GM18507 (cell line): ENCODE results near the gene NUDT4B.
"Not testable (repeated sequence)": the region's sequence is repeated elsewhere in the genome, so short reads cannot be mapped to it uniquely, and the experiment has no call there.

Experiments
- DNase-seq: peaks from one replicate; pipeline ENCODE4 v3.0.0; 2011; ENCODE audit warnings: low read depth; ENCODE audit not compliant: insufficient read length; ENCODE audit errors: extremely low spot score
- FAIRE-seq: peaks from 2 replicates; lab custom pipeline; 2011; peaks lifted over from hg19 to GRCh38; lab: Jason Lieb, UNC

Gene NUDT4B

DNA sequence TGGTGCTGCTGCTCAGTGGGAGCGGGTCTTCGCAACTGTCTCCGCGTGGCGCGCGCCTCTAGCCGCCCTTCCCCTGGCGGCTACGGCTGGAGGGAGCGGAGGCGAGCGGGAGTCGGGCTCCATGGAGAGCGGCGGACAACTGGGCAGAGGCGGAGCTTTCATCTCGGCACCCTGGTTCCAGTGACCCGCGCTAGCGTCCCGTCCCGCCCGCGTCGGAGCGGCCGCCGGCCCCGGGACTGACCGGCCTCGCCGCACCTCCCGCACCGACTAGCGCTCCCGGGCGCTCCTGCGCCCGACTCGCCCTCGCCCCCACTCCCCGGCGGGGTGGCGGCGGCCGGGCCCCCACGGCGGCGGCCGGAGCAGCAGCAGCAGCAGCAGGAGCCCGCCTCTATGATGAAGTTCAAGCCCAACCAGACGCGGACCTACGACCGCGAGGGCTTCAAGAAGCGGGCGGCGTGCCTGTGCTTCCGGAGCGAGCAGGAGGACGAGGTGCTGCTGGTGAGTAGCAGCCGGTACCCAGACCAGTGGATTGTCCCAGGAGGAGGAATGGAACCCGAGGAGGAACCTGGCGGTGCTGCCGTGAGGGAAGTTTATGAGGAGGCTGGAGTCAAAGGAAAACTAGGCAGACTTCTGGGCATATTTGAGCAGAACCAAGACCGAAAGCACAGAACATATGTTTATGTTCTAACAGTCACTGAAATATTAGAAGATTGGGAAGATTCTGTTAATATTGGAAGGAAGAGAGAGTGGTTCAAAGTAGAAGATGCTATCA lies at the start of gene NUDT4B:
TSS of gene NUDT4B (plus strand) at position 212 of the 772 bp plus-strand sequence. CDS start at position 391, 179 bp downstream.
- not testable (repeated sequence) for DNase-seq
- peak; percentile 26 for FAIRE-seq

DNA sequence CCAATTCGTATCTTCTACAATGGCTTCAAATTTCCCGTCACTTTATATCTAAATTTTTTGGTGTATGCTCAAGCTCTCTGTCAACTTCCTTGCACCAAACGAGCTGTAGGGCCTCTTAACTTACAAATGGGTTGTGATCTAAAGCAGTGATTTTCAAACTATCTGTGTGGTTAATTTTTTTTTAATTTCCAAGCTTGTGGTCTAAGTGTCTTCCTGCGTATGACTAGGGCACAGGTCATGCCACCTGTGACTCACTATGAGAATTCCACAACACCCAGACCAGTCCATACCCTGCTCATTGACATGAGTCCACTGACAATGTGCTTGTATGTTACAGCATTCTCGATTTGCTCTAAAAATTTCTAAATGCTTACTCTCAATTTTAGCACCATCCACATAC lies 49.2 kb upstream of the NUDT4B start:
- not testable (repeated sequence) for DNase-seq, FAIRE-seq

DNA sequence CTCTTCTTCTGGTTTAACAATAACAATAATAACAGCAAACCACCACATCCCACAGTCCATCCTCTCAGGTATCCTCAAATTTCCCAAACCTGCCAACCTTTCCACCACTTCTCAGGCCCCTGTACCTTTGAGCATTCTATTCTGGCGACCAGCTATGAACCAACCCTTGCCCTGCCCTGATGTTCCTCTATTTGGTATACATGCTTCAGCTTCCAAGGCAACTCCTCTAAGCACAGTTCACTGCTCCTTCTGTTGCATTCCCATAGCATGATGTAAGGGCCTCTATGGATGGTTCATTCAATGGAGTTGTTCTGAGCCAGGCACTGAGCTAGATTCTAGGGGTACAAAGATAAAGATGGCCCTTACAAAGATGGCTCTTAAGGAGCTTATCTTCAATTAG lies 46.3 kb upstream of the NUDT4B start:
- not testable (repeated sequence) for DNase-seq, FAIRE-seq

DNA sequence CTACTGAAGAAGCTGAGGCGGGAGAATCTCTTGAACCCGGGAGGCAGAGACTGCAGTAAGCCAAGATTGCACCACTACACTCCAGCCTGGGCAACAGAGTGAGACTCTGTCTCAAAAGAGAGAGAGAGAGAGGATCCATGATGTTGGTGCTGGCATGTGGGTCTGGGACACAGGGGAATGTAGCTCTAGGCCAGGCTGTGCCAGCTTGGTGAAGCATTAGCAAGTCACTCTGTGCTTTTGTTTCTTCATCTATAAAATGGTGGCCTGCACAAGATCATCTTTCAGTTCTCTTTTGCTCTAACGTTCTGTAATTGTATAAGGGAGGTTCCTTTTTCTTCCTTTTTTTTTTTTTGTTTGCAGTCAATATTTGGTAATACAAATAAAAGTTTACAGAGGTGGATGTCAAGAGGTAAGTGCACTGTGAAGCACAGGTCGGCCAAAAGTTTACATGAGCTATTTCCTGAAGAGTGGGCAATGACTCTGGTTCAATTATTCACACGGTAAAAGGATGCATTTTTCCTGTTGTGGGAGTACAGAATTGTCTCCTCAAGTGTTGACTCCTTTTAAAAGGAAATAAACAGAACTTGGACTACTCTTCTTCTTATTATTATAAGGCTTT lies 44.5 kb upstream of the NUDT4B start:
- not testable (repeated sequence) for FAIRE-seq, DNase-seq

DNA sequence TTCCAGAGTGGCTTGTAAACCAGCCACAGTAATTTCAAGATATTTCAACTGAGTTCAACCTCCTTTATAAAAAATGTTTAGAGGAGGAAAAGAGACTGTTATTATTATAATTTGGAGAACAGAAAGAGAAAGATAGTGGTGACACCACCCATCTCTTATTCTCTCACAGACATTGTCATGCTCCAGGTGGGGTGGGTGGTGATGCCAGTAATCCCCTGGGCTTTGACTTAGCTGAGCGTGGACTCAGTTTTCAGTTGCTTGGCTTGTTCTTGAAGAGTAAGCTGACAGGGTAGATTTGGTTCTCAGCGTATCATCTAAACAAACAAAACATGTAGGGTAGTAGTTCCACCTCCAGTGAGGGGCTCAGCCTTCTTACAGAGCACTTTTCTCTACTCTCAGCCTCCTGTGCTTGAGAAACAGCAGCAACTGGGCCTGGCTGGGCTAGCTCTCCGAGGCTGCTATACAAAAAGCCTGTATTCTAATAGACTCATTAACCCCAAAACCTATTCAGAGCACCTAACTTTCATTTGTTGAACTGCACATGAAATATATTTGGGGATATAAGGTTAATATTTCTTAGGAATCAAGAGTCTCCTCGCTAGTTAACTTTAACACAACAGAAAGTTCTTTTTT lies 43.1 kb upstream of the NUDT4B start:
- FAIRE-seq, DNase-seq: not testable (repeated sequence)

DNA sequence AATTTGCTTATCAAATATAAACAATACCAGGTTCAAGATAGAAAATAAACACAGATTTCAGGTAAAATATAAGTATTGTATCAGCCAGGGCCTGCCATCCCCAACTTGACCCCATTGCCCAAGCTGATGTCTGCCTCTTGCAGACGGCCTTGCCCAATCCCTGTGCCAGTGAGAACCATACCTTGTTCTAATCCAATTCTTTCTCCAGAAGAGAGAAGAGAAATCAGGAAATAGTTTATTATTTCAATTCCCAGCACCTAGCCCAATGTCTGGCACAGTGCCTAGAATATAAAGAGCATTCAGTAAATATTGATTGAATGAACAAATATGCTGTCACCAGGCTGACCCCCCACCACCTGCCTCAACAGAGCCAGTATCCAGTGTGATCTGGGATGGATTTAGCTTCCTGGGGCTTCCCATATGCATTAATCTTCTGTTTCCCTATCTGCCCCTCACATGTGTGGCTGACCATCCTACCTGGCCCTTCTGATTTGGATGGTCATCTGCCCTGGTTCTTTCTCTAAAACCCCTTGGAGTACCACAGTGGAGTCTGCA lies 39.7 kb upstream of the NUDT4B start:
- FAIRE-seq, DNase-seq: not testable (repeated sequence)

DNA sequence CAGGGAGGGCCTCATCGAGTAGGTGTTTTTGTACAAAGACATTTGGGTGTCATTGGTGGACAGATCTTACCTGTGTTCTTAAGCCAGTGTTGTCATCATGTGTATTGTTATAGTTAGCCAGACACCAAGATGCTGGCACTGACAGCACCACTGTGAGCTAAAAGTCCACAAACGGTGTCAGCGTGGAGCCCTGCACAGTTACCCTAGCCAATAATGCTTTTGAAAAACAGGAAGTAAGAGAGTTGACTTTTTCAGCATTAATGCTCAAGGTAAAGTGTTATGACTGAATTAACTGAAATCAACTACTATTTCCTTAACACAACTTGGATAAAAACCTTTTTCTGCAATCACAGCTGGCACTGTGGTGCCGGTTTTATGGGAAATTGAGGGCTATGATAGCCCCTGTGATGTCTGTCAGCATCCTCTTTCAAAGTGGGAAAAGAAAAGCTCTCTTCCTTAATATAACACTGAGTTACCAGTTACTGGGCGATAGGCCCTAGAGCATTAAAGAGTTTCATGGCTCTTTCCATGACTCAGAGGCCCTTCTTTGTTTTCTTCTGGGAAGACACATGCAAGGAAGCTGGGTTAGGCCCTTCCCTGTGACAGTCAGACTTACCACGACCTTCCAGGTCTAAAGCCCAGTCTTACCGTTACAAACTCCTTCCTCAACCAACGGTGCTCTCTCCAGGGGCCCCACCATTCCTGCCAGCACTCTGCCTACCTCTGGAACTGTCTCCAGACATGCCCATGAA lies 37.6 kb upstream of the NUDT4B start:
- FAIRE-seq, DNase-seq: not testable (repeated sequence)

DNA sequence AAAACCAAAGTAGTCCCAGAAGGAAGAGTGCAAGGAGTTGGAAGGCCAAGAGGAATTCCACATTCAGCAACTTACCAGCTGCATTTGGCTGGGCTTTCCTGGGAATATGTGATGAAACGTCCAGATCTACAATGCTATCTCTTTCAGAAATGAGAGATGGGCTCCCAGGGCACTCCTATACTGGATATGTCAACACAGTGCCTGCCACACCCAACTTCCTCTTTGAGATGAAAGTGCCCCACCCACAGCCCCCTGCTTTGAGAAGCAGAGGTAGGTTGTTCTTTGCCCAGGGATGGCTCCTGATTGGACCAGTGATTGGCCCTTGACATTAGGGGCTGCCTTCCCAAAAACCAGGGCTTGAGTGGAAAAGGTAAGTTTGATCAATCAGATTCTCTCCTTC lies 36.2 kb upstream of the NUDT4B start:
- DNase-seq, FAIRE-seq: not testable (repeated sequence)

DNA sequence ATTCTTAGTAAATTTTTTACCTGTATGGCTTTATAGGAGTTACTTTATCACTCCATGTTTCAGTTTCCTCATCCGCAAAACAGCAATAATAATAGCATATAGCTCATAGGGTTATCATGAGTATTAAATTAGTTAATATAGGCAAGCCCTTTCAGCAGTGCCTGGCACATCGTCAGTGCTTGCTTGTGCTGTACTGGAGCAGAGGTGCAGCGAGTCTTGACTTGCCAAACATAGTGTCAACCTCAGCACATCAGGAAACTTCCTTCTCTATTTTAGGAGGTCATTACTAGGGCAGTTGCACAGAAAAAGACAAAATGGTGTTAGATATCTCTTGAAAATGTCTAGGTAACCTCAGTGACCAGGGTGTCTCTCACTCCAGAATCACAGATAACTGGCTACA lies 33.1 kb upstream of the NUDT4B start:
- DNase-seq, FAIRE-seq: not testable (repeated sequence)

DNA sequence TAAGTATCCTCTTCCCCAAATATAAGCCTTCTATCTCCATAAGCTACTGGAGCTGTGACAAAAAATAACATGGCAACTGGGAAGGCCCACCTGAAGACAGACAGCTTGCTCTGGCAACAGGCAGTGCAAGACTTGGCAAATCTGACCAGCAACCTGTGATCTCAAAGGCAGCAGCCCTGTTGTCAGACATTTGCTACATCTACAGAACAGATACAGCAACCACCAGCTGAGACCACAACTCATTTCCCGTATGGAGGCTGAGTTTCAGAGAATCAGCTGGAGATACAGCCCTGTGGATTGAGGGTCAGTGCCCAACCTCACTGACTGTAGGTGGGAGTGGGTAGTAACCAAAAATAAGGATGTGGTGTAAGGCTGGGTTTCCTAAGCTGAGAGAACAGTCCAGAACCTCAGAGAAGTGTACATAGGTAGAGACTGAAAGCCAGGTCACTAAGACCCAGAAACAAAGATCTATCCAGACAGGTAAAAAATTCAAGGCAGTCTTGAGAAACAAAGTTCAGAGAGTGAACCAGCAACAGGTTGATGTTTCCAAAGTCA lies 31.5 kb upstream of the NUDT4B start:
- not testable (repeated sequence) for DNase-seq, FAIRE-seq

DNA sequence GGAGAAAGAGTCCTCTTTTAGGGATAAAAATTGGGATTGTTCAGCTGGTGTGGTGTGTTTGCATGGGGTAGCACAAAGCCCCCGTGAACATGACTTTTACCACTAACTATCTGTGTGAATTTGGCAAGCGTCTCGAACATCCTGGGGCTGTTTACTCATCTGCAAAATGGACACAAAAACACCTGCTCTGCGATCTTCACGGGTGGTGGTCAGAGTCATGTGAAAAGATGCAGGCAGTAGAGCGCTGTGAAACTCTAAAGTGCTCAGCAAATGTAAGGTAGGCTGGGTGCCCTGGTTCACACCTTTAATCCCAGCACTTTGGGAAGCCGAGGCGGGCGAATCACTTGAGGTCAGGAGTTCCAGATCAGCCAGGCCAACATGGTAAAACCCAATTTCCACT lies 27.7 kb upstream of the NUDT4B start:
- not testable (repeated sequence) for FAIRE-seq, DNase-seq

DNA sequence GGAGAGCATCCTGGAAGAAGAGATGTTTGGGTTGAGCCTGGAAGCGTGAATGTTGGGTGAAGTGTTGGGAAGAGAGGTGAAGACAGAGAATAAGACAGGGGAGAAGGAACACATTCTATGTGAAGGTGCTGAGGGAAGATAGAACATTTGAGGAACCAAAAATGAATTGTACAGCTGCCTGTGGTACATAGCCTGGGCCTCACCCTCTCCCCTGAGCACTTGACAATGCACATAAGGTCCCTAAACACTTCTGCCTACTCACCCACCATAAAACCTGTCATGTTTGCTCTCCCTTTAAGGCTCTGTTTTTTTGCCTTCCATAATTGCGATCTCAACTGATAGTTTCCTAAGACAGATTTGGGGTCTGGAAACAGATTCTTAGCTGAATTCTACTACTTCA lies 25.8 kb upstream of the NUDT4B start:
- peak; percentile 49 for FAIRE-seq
- not testable (repeated sequence) for DNase-seq

DNA sequence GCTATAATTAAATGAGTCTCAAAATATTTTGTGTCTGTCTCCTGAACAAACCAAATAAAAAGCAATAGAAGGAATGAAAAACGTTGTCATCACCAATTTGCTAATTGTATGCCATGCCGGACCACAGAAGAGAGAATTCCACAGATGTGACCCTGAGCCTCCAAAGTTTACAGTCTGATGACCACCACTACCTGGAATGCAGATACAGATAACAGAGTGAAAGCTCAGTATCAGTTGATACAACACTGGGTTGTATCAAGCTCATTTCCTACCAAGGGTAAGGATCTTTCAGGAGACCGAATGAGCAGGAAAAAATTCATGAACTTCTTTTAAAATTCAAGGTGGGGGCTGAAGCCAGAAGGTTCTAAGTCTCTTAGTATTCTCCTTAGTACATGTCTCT lies 25.1 kb upstream of the NUDT4B start:
- not testable (repeated sequence) for DNase-seq, FAIRE-seq

DNA sequence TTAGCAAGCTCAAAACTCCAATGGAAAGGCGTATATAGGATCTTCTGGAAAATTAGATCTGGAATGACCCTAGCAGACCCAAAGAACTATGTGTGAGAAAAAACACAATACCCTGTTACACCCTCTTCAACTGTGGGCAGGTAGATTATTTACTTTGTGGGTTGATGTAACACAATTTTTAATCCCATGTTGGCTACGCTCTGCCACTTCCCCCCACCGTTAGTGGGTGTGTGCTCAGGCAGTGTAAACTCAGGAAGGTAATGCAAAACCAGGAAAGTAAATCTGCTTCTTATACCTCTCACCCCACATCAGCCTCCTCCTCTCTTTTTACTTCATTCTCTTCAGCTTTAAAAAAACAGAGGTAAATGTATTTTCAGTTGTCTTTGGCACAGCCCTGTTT lies 23.7 kb upstream of the NUDT4B start:
- DNase-seq = not testable (repeated sequence)
- peak; percentile 57 for FAIRE-seq

DNA sequence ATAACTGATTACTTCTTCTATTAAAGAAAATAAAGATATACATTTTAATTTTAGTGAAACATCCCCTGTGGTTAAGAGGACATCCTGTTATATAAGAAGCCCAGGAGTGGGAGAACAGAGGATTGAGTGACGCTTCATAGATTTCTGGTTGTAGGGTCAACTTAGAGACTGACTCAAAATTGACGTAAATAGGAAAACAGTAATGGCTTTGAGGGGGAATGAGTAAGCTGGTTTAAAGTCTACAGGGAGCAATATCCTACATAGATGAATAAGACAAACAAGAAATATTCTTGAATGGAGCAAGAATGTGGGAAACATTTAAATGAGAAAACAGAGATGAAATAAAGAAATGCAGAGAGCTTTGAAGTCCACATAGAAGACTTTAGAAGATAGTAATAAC lies 20.7 kb upstream of the NUDT4B start:
- not testable (repeated sequence) for DNase-seq, FAIRE-seq

DNA sequence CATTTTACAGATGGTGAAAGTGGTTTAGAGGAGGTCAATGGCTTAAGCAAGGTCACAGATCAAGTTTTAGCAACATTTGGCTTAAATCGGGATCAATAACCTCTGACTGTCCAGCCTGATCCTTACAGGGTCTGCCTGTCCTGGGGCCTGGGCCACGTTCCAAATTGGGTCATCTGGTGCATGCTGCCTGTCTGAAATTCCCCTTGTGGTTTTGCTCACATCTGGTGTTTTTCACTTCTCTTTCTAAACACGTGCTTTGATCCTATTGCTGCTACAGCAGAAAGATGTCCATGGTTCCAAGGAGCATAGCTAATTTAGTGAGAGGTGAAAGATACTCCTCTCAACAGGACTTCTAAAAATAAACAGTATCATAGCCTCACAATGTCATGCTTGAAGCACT lies 19.4 kb upstream of the NUDT4B start:
- not testable (repeated sequence) for DNase-seq
- FAIRE-seq = peak; percentile 91

DNA sequence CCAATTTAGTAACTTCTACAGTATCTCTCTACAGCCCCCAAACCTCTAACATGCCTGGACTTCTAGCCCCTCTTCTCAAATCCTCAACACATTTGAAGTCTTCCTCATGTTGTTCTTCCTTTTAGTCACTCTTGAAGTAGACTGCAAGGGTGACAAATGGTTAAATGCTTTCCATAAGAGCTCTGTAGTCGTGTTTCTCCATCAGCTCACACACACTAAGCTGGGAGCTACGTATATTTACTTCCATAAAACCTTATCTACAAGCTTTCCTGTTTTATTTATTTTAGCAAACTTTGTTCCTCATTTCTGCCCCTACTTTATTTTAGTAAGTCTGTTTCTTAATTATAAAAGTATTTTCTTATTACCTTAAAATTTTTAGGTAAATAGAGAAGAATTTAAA lies 19.0 kb upstream of the NUDT4B start:
- not testable (repeated sequence) for DNase-seq, FAIRE-seq

DNA sequence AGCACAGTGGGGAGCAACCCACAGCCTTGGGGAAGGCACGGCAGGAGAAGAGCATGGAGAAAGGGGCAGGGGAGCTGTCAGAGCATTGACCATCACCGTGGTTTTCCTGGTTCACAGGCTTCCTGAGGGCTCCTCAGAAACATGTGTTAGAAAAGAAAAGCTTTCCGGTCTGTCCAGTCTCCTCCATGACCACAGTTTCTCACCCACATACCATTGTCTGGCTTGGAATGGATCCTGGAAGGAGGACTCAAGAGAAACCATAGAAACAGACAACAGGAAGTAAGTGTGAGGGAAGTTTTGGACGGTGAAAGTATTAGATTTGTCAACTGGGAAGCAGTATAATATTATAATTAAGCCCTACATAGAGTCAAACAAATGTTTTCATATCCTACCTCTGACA lies 16.3 kb upstream of the NUDT4B start:
- not testable (repeated sequence) for FAIRE-seq, DNase-seq
